NCI-H2196 treated with DMSO at 0.1 percent for 48 hours (cell line): ENCODE results near the gene FBXW11.

Source experiments
- DNase-seq: peaks from one replicate; lab custom pipeline; 2025; ENCODE audit not compliant: unreplicated experiment; lab: John Stamatoyannopoulos, UW

Gene FBXW11

DNA sequence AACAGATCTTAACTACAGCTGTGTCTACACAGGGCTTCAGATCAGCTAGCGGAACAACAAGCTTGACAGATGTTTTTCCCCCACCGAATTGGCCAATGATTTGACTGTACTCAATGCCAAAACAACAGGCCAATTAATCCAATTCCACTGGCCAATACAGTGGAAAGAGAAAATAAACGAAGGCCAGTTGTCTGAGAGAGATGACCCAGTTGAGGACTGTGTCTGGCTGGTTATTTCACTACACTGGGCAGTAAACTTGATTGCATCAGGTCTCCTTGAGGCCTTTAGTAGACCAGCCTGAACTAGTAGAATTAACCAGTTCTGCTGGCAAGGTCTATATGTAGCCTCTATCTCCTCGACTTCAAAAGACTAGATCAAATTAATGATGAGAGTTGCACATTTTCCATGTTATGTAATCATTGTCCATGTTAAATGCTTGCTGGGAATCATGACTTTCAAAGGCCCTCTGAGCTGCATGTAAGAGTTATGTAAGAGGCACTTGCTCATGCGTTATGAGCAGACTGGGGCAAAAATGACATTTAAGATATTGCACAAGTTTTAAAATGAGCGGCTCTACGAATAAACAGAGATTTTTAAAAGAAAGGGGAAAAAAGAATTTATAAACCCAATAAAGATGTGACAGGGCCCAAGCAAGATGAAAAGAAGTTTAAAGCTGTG lies 192.5 kb downstream of the FBXW11 start:
- DNase-seq, result no peak

DNA sequence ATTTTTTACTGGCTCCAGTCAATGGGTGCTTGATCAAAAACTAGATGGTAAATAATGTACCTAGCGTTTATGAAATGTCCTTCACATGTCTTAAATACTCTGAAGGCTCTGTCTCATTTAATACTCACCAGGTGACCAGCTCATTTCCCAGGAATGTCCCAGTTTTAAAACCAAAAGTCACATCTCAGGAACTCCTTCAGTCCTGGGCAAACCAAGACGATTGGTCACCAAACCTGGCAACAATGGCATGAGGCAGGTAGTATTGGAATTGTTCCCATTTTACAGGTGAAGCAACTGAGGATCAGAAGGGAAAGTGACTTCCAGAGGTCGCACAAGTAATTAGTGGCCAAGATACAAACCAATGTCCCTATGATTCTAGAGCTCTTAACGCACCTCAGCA lies 193.2 kb downstream of the FBXW11 start:
- no peak for DNase-seq
